Upper lobe of right lung (tissue), 1 donor: Measurements from ENCODE around the gene DDX59. TPM values are rescaled to one million over a fixed set of nuclear protein-coding genes. Genes with fewer than 3 reads are reported as not detected.

ENCODE experiments used
- ATAC-seq: fragments of 200-7000 bp; cut with Tn5 transposase; one replicate; pipeline ENCODE4 v1.9.1; 2020; ENCODE audit warnings: mild to moderate bottlenecking, moderate library complexity
- DNase-seq: peaks from one replicate; pipeline ENCODE4 v3.0.0-alpha.2; 2020
- H3K27ac ChIP-seq: fragments of 200-600 bp; one replicate; pipeline ENCODE4 v1.8.0; 2022
- H3K27me3 ChIP-seq: fragments of 200-600 bp; one replicate; pipeline ENCODE4 v1.8.0; 2022; ENCODE audit warnings: mild to moderate bottlenecking
- H3K36me3 ChIP-seq: fragments of 200-600 bp; one replicate; pipeline ENCODE4 v1.8.0; 2022
- H3K4me1 ChIP-seq: fragments of 200-600 bp; one replicate; pipeline ENCODE4 v1.8.0; 2022
- H3K4me3 ChIP-seq: fragments of 200-600 bp; one replicate; pipeline ENCODE4 v1.8.0; 2022; ENCODE audit warnings: mild to moderate bottlenecking
- H3K9me3 ChIP-seq: fragments of 200-600 bp; one replicate; pipeline ENCODE4 v1.8.0; 2022
- CTCF ChIP-seq: fragments of 200-600 bp; IDR thresholded peaks from one replicate; pipeline ENCODE4 v1.8.0; 2022; ENCODE audit warnings: antibody characterized with exemption
- intact Hi-C: fragments of 100-400 bp; cut with DNase I; formaldehyde crosslinking; loops from one replicate; pipeline ENCODE4 v1.11.0; 2022
- long read RNA-seq: library from polyadenylated mRNA; unstranded; transcript quantifications from one replicate; pipeline ENCODE4 v2.0.0, GENCODE V29; 2021
- total RNA-seq: library from RNA; stranded (reverse); fragmentation: NEBNext Ultra II Directional; extraction: Animal tissue kit (Norgen Biotek cat#: 25700); gene quantifications from one replicate; pipeline ENCODE4 v1.2.1, GENCODE V29; 2021
- donor health status: DM: no; HTN: yes; CAD: no; lungs with severe emphysema.

Gene DDX59
- total RNA-seq = 14.9 TPM
- long read RNA-seq, transcript DDX59-201 (8 exons, 2,289 nt) = major isoform, 19 of 32 reads
- long read RNA-seq, partial matches to known transcripts = 1 of 32 reads
- long read RNA-seq, other reads (novel, unspliced or antisense) = 11 of 32 reads

- Histone ChIP-seq H3K9me3 (no peaks in the 10 kb centered on the region), H3K4me1 (peaks cover 24% of the 10 kb centered on the region), H3K4me3 (peak within 1 kb of the TSS; percentile 76), H3K27ac (peak within 1 kb of the TSS; percentile 100), H3K27me3 (no peaks in the 10 kb centered on the region), H3K36me3 (peaks cover 5% of the 10 kb centered on the region)
- no peak for TF ChIP-seq CTCF
- peak; percentile 97 for ATAC-seq
- intact Hi-C loops = no loop called here
- DNase-seq = peak; percentile 99
Observed at GRCh38 chr1:200669314-200670241, at the start of gene DDX59. Gene DDX59 (minus strand): TSS chr1:200669907. CDS start chr1:200666740, 3,167 bp downstream.

- H3K9me3 ChIP-seq = no peaks in the 10 kb centered on the region
- TF ChIP-seq CTCF = no peak
- H3K27me3 ChIP-seq = no peaks in the 10 kb centered on the region
- intact Hi-C loops = no loop called here
- H3K4me1 ChIP-seq = no peaks in the 10 kb centered on the region
- no peak overlapping the region for H3K27ac ChIP-seq
- ATAC-seq (no peak), DNase-seq (no peak)
- H3K36me3 ChIP-seq = no peaks in the 10 kb centered on the region
- H3K4me3 ChIP-seq = no peak overlapping the region
Observed at GRCh38 chr1:200714504-200715187, 44.9 kb upstream of the DDX59 start.

DNA sequence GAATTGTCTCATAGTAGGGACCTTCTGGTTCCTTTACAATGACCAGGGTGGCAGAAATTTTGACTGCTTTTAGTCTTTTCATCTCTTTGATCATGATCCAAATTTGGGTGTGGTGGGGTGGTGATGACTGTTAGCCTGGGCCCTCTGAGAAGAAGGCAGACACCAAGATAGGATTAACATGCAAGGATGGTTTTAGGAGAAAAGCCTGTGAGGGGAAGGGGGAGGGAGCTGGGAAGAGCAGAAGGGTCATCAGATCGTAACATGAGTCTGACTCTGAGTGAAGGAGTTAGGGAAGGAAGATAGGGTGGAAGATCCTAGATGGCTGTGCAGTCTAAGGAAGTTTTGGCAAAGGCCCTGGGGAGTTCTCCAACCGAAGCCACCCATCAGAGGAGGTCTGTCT is 40.5 kb upstream of the DDX59 start:
- no peak for TF ChIP-seq CTCF
- H3K27me3 ChIP-seq = no peaks in the 10 kb centered on the region
- no peak overlapping the region for H3K4me3 ChIP-seq
- H3K36me3 ChIP-seq = no peaks in the 10 kb centered on the region
- H3K9me3 ChIP-seq = no peaks in the 10 kb centered on the region
- no peaks in the 10 kb centered on the region for H3K4me1 ChIP-seq
- no peak for DNase-seq
- intact Hi-C loops = no loop called here
- no peak for ATAC-seq
- no peak overlapping the region for H3K27ac ChIP-seq

DNA sequence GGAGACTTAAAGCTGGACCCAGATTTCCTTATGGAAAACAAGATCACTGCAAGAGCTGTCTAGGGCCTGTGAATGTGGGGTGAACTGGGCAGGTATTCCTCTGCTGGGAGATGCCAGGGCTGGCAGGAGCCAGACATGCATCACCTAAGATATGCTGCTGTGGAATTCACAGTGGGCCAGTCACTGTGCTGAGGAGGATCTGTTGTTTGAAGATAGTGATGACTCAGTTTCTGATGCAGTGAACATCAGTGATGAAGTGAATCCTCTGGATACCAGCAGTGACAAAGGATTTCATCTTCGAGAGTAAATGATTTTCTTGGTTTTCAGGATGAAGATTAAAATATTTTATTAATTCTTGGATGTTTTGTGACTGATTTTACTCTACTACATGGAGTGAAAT is 39.1 kb upstream of the DDX59 start:
- ATAC-seq = no peak
- Histone ChIP-seq H3K9me3 (no peaks in the 10 kb centered on the region), H3K36me3 (no peaks in the 10 kb centered on the region), H3K27me3 (no peaks in the 10 kb centered on the region), H3K4me1 (no peaks in the 10 kb centered on the region), H3K27ac (no peak overlapping the region), H3K4me3 (no peak overlapping the region)
- no peak for TF ChIP-seq CTCF
- intact Hi-C loops = no loop called here
- DNase-seq = no peak

DNA sequence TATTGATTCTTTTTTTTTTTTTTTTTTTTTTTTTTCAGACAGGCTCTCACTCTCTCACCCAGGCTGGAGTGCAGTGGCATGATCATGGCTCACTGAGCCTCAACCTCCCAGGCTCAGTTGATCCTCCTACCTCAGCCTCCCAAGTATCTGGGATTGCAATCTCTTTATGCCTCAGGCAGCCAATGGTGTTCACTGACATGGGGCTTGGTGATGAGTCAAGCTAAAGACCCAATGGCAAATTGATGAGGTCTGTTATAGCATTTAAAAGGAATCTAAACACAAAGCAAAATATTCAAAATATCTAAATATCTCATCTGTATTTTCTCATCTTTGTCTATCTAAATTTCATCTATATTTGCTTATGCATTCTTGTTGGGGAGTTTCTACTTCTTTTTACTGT is 38.5 kb upstream of the DDX59 start:
- DNase-seq (no peak), ATAC-seq (no peak)
- no peak for TF ChIP-seq CTCF
- Histone ChIP-seq H3K4me3 (no peak overlapping the region), H3K4me1 (no peaks in the 10 kb centered on the region), H3K9me3 (no peaks in the 10 kb centered on the region), H3K36me3 (no peaks in the 10 kb centered on the region), H3K27ac (no peak overlapping the region), H3K27me3 (no peaks in the 10 kb centered on the region)
- intact Hi-C loops = no loop called here
